Suppressor macrophage (primary cell): Measurements from ENCODE around the gene SRR.

Experiments
- DNase-seq, 4 experiments: peaks; one replicate each; pipeline ENCODE4 v3.0.0-alpha.2; 2020 to 2022

Gene SRR

DNA sequence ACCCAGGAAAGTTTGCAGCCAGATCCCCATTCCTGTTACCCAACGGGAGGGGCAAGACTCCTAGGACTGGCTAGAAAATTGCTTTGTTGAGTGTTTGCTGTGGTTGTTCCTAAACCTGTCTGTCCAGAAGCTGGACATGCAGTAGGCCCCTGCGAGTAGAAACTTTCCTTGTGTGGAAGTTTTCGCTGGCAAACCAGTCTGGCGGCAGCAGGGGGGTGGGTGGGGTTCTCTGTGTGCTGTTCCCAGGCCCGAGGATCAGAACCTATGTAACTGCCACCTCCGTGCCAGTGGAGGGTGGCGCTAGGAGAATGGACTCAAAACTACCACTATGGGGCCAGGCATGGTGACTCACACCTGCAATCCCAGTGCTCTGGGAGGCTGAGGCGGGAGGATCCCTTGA lies 42.7 kb downstream of the SRR start:
- DNase-seq: no peak

DNA sequence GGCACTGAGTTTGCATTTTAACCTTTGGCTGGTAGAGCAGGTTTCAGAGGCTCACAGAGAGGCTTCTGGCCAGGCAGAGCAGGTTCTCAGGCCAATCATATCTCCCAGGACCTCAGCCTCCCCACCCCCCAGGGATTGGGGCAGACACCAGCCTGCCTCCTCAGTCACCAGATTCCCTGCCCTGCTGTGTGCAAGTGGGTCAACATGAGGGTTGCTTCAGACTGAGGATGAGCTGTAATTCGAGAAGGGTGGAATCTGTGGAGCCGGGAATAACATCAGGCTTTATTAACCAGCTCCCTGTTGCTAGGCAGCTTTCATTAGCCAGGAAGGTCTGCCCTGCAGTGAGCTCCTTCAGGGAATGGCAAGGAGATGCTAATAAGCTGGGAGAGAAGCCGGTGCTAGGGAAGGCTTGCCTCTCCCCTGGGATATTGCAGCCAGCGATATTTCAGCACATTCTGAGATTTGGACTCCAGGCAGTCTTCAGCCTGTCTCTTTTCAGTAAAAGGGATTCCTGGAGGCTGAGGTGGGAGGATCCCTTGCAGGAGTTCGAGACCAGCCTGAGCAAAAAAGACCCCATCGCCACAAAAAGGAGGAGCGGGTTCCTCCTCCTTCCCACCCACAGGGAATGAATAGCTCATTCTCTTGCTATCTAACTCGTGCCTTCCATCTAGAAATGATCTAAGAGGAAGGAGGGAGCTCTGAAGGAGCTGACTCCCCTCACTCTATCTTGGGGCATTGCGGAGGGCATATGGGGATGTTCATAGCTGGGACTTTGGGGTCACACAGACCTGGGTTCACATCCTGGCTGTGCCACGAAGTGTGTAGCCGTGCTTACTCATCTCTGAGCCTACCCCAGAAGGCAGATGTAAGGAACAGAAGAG lies 44.3 kb downstream of the SRR start:
- no peak for DNase-seq

DNA sequence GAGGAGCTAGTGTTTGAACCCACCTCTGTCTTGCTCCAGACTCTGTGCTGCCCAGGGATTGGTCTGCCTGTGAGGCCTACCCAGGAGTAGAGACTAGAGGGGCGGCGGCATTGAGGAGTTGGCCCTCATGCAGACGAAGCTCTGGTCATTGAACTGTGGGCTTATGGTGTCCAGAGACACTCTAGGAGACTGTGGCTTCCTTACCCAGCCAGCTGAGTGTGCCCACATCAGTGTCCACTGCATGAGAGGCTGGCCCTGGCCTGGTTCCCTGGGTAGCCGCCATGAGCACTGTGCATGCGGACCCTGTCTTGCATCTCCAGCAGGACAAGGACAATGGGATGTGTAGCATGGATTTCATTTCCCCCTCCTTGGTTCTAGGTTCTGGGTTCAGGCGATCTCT lies 47.5 kb downstream of the SRR start:
- no peak for DNase-seq

DNA sequence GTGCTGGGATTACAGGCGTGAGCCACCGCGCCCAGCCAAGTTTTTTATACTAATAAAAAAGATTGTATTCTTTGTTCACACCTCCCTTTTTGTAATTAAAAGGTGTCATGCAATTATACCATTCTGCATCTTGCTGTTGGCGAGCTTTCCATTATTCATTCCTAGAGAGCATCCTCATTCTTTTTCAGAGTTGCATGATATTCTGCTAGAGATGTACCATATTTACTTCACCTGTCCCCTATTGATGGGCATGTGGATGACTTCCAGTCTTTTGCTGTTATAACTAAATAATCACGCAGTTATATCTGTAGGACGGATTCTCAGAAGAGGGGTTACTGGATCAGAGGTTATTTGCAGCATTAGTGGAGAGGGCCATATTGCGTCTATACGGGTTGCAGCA lies 50.6 kb downstream of the SRR start:
- no peak for DNase-seq

DNA sequence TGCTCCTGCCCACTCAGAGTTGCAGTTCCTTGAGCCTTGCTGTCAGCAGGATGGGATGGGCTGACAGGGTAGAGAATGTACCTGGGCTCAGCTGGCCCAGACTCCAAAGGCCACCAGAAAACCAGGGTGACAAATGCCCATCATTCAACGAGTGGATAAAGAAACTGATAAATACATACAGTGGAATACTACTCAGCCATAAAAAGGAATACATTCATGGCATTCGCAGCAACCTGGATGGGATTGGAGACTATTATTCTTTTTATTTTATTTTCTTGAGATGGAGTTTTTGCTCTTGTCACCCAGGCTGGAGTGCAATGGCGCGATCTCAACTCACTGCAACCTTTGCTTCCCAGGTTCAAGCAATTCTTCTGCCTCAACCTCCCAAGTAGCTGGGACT lies 53.5 kb downstream of the SRR start:
- DNase-seq: no peak

DNA sequence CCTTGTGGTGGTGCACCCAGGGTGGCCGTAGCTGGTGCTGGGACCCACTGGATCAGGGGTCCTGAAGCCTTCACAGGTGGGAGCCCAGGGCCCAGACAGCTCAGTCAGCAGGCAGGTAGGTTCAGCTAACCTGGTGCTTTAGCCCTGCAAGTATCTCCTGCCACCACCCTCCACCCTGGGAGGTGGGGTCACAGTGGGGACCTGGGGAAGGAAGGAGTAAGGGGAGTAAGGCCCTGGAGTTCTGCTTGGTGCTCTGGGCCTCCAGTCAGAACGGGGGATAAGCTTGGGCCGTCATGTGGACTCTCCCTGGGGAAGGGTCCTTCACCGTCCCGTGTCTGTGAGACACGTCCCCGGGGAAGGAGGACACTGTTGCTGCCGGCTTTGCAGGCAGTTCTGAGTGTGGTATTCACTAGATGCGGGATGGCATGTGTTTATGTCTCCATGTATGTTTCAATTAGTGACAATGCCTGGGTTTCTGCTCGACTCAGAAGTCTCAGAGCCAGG lies 54.2 kb downstream of the SRR start:
- DNase-seq: no peak

DNA sequence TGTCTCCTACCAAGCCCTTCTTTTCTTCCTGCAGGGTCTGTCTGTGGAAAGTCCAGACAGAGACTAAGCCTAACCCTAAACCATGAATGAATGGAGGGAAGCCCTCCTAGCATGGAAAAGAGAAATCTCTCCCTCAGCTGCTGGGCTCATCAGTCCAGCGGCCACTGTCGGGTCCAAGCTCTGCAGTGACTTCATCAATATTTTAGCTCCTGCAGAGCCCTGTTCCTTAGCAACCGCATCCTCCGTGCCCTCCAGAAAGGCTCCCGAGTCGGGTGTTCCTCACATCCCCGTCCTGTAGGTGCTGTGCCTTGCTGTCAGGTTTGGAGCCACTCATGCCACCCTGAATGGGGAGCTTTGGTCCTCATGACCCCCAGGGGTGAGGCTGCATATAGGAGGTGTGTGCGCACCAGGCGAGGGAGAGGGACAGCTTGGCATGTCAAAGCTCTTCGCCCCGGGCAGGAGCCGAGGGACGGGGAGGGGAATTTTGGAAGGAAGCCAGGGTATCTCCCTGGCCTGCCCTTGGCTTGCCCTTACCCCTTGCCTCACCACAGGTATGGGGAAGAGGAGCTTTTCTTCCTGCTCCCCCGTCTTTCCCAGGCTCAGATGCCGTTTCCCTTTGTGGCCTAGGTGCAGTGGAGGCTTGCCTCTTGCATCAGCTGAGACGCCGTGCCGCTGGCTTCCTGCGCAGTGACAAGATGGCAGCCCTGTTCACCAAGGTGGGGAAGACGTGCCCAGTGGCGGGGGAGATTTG lies 57.4 kb downstream of the SRR start:
- DNase-seq: no peak

DNA sequence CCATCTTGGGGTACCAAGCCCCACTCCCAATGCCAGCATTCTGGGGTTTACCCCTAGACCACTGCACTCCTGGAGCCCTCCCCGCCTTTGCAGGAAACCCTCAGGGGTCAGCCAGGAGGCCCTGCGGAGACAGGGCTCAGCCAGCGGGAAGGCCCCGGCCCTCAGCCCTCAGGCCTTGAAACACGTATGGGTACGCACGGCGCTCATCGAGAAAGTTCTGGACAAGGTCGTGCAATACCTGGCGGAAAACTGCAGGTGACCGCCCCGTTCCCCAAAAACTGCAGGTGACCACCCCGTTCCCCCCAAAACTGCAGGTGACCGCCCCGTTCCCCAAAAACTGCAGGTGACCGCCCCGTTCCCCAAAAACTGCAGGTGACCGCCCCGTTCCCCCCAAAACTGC lies 58.3 kb downstream of the SRR start:
- no peak for DNase-seq

DNA sequence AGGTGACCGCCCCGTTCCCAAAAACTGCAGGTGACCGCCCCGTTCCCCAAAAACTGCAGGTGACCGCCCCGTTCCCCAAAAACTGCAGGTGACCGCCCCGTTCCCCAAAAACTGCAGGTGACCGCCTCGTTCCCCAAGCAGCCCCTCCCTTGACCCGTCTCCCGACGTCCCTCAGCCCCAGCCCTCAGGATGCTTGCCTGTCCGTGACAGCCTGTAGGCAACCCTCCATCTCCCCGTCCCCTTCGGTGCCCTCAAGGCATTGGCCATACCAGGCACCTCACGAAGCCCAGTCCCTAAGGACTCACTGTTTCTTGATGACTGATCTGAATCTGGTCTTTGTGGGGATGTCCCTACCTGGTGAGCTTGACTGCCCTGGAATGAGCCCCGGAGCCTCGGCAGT lies 58.7 kb downstream of the SRR start:
- DNase-seq: no peak

DNA sequence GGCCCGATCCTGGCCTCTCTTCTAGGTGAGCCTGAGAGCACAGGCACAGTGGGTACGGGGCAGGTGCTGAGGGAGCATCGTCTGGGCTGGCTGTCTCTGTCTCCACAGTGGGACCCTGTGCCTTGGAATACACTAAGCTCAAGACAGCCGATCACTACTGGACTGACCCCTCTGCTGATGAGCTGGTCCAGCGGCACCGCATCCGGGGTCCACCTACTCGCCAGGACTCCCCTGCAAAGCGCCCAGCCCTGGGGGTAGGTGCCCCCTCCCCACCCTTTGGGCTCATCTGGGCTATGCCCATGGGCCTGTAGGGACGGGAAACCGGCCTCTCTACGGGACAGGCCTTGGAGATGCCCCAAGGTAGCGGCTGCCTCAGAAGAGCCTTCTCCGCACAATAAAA lies 59.1 kb downstream of the SRR start:
- DNase-seq: no peak

DNA sequence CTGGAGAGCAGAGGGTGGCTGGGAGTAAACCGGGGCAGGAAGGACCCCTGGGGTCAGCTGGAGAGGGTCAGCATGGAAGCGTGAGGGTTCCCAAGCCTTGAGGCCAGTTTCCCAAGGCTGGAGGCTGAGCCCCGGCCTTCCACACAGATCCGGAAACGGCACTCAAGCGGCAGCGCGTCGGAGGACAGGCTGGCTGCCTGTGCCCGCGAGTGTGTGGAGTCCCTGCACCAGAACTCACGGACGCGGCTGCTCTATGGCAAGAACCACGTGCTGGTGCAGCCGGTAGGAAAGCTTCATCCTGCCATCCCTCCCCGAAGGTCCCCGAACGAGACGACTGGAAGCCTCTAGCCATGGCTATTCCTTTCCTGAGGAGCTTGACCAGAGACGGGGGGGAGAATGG lies 59.6 kb downstream of the SRR start:
- no peak for DNase-seq

DNA sequence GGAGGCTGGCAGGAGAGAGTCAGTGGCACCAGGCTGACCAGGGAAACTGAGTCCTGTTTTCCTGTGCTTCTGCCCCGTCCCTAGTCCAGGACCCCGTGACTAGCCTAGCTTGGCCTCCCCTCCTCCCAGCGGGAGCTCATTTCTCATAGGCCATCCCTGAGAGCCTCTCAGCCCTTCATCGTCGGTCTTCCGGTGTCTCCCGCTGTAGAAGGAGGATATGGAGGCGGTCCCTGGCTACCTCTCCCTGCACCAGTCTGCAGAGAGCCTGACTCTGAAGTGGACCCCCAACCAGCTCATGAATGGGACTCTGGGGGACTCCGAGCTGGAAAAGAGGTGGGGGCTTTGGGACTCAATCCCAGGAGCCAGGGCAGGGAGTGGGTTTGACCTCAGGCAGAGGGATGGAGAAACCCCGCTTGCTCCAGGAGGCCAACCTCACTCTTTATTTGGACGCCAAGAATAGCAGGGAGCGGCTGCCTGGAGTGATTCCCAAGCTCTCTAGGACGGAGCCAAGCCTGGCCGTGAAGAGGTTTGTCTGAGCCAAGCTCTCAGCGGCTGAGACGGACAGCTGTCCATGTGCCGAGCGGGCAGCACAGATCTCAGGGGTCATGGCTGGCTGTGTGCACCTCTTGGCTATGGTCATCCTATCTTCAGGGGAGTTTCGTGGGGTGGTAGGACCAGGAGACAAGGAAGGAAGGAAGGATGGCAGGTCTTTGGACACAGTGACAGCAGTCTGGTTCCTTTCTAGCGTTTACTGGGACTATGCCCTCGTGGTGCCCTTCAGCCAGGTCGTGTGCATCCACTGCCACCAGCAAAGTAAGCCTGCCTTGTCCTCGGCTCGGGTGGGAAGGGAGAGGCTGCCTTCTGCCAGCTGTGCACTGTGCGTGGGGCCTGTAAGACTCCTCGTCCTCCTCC lies 60.4 kb downstream of the SRR start:
- no peak for DNase-seq

DNA sequence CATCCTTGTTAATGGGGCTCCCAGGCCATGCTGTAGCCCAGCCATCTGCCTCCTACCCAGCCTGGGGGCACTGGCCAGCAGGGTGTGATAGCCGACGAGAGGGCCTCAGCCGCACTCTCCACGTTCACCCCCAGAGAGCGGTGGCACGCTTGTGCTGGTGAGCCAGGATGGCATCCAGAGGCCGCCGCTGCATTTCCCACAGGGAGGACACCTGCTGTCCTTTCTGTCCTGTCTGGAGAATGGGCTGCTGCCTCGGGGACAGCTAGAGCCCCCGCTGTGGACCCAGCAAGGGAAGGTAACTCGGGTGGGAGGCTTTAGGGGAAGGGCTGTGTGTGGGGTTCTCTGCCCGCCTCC lies 61.0 kb downstream of the SRR start:
- no peak for DNase-seq

DNA sequence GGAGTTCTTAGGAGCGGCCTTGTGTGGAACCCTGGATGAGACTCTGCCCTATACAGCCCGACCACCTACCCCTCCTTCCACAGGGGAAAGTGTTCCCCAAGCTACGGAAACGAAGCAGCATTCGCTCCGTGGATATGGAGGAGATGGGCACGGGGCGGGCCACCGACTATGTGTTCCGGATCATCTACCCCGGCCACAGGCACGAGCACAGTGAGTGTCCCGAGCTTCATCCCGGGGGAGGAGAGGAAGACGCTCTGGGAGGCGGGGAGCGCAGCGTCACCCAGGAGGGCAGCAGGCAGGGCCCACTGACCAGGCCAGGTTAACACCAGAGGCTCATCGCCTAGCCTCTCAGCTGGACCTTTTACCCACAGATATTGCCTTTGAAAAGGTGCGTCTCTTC lies 61.4 kb downstream of the SRR start:
- DNase-seq: no peak

DNA sequence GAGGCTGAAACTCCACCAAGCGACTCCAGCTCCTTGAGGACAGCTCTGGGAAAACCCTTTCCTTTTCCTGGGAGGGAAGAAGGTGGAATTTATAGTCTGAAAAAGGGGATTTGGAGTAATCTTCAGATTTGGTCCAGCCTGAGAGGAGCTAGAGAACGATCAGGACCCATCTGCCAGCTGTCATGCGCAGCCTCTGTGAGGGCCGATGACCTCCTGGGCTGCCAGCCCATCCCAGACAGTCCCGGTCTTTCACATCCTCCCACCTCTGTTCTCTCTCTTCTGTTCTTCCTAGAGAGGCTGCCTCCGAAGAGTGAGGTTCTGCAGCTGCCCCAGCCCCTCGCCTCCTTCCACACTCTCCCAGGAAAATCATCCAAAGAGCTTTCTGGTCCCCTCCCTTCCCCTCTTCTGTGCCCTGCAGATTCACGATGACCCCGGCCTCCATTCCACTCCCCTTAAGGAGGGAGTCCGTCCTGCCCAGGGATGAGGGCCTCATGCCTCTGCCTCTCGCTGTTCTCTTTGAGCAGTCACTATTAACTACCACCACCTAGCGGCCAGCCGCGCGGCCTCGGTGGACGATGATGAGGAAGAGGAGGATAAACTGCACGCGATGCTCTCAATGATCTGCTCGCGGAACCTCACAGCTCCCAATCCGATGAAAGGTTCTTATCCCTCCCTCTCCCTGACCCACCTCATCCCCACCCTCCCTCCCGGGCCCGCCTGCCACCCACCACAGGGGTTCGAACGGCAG lies 63.2 kb downstream of the SRR start:
- DNase-seq: no peak

DNA sequence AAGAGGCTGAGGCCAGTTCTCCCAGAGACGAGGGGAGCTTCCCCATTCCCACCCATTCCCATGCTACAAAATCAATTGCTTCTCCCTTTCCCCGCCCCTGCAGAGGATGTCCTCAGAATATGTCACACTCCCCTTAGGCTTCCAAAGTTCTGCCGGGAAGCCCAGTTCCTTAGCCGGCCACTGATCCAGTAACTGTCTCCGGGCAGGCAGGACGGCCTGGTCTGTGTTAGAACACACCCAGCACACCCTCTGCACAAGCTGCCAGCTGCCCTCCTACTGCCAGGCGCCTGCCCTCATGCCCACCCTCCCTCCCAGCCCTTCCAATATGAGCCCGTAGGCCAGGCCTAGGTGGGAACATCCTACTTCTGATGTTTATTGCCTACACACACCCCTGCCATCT lies 64.6 kb downstream of the SRR start:
- DNase-seq: no peak

DNA sequence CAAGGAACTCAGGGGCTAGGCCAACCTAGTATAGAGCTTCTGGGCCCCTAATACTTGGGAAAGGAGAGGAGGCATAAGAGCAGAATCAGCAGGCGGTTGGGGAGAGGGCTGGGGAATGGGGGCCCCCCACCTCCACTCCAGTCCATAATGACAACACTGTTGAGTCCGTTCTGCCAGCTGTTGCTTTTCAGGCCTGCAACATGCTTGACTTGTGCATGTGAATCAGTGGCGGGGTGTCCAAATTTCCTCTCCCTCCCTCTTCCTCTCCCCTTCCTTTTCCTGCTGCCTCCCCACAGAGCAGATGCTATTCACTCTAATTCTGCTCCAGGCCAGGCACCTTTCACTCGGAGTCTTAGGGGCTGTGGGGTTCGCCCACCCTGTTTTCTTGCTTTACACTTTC lies 65.3 kb downstream of the SRR start:
- no peak for DNase-seq

DNA sequence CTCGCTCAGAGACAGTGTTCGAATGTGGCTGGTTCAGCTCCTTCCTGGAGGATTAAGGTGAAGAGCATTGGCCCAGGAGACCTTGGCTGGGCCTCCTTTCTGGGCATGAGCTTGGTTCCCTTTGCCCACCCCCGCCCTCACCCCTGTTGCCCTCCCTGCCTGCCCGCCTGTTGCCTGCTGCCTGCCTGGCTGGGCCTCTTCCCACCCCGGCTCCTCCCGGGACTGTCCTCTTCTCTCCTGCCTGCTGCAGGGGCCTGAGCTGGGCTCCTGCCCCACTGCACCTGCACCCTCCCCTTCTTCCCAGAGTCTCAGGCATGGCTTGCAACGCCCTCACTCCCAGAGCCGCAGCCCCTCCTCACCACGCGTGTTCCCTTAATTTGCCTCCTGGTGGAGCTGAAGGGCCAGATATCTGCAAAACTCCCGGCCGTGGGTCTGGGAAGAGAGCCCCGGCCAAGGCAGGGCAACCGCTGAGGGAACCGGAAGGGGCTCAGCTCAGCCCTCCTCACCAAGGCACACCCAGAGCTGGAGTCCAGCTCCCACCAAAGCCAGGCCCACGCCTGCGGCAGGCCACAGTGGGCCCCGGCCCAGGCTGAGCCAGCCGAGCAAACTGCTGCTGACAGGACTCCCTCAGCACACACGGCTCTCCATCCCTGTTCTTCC lies 65.9 kb downstream of the SRR start:
- DNase-seq: no peak

DNA sequence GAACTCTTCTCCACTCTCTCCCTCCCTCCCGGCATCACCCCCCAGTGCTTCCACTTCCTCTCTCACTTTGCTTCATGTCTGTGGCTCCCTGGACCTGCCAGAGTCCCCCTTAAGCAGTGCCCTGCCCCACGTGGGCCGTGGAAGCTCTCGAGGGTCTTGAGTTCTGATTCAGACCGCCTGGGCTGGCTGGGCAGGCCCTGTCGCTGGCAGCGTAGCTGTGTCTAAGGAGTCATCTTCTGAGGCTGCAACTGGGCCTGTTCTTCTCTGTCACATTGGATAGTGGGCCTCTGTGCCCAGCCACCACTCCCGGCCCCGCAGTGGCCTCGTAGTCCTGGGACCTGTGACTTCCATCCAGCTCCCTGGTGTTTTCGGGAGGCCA lies 66.5 kb downstream of the SRR start:
- DNase-seq: no peak

DNA sequence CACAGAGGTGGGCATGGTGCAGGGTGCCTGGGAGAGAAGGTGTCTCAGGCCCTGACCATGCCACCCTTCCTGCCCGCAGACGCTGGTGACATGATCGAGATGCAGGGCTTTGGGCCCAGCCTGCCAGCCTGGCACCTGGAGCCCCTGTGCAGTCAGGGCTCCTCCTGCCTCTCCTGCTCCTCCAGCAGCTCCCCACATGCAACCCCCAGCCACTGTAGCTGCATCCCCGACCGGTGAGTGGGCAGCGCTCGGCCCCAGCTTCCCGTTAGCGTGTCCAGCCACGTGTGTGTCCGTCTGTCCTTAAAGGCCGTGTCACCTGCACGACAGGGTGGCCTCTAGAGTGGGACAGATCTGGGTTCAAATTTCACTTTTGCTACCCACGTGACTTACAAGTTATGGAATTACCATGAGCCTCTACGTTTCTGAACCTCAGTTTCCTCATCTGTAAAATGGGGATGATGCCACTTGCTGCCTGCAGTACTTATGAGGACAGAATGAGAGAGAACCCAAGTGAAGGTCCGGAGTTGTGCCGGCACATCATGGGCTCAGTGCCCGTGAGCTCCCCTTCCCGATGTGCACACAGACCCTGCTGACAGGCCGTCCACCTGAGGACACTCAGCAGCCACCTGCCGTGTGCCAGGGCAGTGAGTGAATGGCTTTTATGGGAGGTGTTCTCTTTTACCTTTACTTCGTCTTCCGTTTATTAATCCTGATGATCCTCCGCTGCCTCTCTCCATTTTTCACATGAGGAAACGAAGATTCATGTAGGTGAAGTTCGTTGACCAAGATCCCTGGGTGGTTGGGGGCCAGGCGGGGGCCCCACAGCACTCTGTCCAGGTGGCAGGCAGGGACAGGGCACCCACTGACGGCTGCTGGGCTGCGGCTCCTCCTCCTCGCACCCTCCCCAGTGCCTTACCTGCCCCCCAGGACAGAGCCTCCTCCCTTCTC lies 67.7 kb downstream of the SRR start:
- no peak for DNase-seq

DNA sequence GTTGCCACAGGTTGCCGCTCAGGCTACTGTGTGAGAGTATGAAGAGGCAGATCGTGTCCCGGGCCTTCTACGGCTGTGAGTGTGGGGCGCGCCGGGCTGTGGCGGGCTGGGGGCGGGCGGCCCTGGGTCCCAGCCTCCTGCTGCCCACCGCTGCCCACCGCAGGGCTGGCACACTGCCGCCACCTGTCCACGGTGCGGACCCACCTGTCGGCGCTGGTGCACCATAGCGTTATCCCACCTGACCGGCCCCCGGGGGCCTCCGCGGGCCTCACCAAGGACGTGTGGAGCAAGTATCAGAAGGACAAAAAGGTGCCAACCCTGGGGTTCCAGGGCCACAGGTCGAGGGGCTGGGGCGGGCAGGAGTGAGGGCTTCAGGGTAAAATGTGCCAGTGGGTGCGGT lies 68.4 kb downstream of the SRR start:
- DNase-seq: no peak
